ENCODE results near the gene LPCAT1.

- no peak for TF ChIP-seq POLR2AphosphoS5 (IDR thresholded peaks at IDR 0.05; ENCODE audit: insufficient read depth, low read depth, low read length)
- peak; percentile 40 to 60 for TF ChIP-seq CTCF (IDR thresholded peaks at IDR 0.05; ENCODE audit: extremely low read depth in 1 of 2, insufficient read depth in 1 of 2, low read depth in 1 of 2, low read length in 2 of 2)
These were observed 55.5 kb downstream of the LPCAT1 start for GRCh38 chr5:1468247-1468612.
